HG03135 (cell line): ENCODE data around the gene FBXL14.
A peak's percentile ranks its signal among the peaks of the same experiment; 100 is the strongest.

Source experiments
- ATAC-seq: cut with Tn5 transposase; IDR thresholded peaks from one replicate; pipeline ENCODE4 v1.9.1; 2021; ENCODE audit warnings: mild to moderate bottlenecking, moderate library complexity; ENCODE audit not compliant: unreplicated experiment

The FBXL14 gene

DNA sequence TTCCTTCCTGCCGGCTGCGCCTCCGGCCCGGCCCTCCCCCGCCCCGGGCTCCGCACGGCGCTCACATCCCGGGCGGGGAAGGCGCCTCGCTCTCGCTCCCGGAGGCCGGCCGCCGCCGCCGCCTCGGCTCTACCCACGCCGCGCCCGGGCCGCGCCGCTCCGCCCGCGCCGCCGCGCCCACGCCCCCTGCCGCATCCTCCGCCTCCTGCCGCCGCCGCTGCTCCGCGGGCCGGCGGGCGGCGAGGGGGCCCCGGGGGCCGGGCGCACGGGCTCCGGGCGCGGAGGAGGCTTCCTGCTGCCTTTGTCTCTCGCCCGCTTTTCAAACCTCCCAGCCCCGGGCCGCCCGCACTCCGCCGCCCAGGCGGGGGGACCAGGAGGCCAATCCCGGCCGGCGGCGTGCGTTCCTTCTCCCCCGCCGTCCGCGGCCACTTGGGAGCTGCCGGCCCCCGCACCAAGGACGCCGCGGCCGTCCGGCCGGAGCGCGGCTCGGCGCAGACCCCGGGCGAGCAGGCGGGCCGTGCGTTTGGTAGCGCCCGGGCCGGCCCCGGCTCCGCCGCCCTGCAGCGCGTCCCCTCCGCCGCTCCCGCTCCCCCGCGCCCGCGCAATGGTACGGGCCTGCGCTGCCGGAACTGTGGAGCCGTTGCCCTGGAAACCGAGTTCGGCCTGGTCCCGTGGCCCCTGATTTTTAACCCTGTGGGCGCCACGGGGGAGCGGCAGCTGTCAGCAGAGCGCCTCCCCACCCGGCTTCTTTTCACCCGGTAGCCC lies at the start of gene FBXL14:
FBXL14 (minus strand) TSS at position 321 of the 765 bp plus-strand sequence. CDS start 515 bp downstream, outside the sequence.
- ATAC-seq = peak; percentile 58

GRCh38 chr12:1643905-1644533 lies 49.6 kb upstream of the FBXL14 start:
- no peak for ATAC-seq

DNA sequence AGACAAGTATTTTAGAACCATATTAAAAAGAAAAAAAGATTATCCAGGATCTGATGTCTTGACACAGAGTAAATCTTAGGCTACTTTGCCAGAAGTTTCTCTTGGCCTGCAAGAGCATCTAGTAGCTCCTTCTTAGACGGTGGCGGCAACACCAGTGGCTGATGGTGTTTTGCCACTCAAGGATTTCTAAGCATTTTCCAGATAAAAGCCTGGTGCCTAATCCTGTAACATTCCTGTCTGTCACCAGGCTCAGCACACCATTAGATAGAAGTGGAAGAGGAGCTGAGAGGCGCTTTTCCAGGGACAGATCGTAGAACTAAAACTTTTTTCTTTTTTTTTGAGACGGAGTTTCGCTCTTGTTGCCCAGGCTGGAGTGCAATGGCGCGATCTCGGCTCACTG lies 48.7 kb upstream of the FBXL14 start:
- no peak for ATAC-seq

DNA sequence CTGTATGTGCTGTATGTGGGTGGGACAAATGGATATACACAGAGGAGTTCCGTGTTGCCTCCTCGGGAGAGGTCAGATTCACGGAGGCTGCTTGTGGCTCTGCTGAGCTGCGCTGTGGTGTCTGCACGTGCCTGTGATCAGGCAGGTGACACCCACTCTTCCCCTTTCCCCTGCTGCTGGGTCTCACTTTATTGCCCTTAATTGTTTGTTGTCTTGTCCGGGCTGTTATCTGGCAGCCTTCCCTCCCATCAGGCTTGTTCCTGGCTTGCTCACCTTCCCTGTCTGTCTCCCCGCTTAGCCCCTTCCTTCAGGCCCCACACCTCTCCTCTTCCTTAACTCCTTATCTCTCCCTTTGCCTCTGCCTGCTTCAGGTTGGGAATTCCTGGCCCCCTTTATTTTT lies 48.1 kb upstream of the FBXL14 start:
- ATAC-seq = no peak

DNA sequence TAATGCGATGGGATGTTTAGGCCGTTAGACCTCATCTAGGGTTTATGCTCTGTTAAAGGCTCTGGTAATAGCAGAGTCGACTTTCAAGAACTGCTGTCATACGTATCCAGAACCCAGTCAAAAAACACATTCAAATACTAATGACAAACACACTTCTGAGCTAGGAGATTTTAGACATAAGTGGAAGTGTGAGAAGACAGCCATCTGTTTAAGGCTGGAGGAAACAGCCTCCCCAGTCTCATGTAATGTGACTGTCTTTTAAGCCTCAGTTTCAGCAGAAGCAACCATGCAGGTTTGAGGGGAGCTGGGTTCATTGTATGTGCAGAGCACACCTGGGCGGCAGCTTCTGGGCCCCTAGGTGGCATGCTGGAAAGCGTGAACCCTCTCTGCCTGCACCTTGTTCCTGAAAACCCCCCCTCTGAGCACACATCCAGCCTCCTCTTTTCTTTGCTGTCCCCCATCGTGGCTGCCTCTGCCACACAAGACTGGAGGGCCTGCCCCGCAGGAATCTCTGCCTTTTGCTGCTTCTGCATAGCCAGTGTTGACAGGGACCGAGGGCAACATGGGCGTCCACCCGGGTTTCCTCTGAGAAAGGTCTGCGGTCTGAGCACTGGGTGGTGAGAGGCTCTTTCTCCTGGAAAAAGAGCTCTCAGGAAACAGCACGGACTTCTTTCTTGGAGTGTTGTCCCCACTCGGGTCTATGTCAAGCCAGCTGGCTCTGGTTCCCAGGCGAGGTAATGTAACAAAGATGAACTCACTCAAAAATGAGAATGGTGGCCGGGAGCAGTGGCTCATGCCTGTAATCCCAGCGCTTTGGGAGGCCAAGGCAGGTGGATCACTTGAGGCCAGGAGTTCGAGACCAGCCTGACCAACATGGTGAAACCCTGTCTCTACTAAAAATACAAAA lies 46.2 kb upstream of the FBXL14 start:
- no peak for ATAC-seq

GRCh38 chr12:1639538-1639937 lies 45.2 kb upstream of the FBXL14 start:
- ATAC-seq = no peak

DNA sequence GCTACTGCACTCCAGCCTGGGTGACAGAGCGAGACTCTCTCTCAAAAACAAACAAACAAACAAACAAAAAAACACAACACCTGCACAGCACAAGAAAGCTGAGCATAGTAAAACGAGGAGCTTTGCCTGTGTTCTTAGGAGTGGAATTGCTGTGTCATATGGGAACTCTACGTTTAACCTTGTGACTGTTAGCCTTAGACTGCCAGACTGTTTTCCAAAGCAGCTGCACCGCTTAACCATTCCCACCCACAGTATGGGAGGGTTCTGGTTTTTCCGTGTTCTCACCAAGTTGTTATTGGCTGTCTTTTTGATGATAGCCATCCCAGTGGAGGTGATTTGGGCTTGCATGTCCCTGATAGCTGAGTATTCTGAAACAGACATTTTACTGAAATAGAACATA lies 43.8 kb upstream of the FBXL14 start:
- no peak for ATAC-seq

- no peak for ATAC-seq
These were observed 41.1 kb upstream of the FBXL14 start for GRCh38 chr12:1635301-1636095.

- no peak for ATAC-seq
These were observed 40.3 kb upstream of the FBXL14 start for GRCh38 chr12:1634590-1635191.

DNA sequence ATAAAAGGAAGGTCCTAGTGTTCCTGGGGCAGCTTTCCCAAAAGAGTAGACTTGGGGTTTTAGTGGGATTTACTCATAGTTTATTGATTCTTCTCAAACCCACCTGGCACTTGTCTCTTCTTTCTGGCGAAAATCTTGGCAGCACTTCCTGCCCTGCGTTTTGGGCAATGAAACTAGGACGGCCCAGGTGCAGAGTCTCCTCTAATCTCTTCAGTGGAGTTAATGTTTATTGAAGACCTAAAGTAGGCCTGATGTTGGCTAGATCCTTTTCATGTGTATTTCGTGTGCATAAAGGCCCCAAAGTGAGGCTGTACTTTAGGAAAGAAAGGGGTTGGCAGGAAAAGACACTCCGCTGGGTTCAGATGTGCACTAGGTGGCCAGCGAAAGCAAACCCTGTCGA lies 39.8 kb upstream of the FBXL14 start:
- ATAC-seq = no peak

DNA sequence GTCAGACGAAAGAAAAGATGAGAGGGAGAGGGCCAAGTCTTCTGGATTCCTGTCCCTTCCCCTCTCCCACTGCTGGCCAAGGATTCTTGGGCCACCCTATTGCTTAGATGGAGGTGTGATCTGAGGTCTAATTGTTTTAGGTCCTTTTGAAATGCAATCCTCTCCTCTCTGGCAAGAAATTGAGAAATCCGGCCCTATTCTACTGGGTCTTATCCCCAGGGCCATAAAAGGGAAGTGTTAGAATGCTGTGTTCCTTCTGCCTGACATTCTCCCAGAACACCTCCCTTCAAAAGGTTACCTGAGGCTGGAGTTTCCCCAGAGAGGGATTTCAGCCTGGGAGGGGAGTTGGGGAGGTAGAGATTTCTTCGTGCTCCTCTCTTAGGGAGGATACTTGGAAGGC lies 39.1 kb upstream of the FBXL14 start:
- no peak for ATAC-seq

GRCh38 chr12:1632702-1633101 lies 38.3 kb upstream of the FBXL14 start:
- no peak for ATAC-seq

- ATAC-seq = no peak
These were observed 36.6 kb upstream of the FBXL14 start for GRCh38 chr12:1630827-1631591.

GRCh38 chr12:1630133-1630826 lies 35.9 kb upstream of the FBXL14 start:
- ATAC-seq = no peak

DNA sequence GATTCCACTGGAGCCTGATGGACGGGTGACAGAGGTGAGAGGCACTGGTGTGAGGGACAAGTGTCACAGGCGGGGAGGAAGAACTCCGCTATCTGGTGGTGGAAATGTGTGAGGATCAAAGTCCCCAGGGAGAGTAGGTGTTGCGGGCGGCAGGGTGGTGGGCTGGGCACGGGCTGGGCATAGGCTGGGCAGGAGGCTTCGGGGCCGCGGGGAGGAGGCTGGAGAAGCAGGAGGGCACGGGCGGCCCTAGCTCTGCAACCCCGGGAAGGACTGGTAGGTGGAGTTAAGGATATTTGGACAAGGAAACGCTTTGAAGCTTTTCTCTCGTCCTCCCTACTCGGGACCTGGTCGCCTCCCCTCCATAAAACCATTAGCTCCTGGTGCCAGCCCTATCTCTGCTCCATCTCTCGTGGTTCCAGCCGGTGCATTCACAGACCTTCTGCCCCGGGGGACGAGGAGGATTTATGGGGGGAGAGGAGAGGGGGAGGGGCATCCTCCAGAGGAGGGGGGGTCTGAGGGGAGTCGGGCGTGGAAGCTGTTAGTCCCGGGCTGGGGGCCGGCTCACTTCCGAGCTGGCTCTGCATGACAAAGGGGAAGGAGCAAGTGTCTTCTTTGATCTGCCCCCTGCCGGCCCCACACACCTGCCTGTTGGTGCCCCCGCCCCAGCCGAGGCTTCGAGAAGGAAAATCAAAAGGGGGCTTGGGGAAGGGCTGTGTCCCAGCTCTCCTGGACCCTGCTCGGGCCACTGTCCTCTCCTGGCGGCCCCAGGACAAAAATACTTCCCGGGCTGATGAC lies 35.2 kb upstream of the FBXL14 start:
- ATAC-seq = no peak

- ATAC-seq = no peak
These were observed 34.4 kb upstream of the FBXL14 start, which contains the start of gene WNT5B for GRCh38 chr12:1628666-1629337. TSS of gene WNT5B (plus strand) at chr12:1629231. CDS start at chr12:1631355, 2,124 bp downstream.

GRCh38 chr12:1622406-1622805 lies 28.0 kb upstream of the FBXL14 start:
- no peak for ATAC-seq

DNA sequence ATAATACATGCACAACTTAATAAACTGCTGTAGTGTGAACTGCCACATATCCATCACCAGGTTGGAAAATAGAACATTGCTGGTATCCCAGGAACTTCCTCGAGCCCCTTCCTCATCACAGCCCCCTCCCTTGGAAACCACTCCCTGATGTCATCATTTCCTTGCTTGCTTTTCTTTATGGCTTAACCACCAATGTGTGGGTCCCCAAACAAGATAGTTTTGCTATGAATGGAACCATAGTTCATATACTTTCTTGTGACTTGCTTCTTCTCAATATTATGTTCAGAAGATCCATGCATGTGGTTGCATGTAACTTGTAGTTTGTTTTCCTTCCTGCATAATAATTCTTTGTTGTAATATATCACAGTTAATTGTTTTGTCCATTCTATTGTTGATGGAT lies 25.7 kb upstream of the FBXL14 start:
- no peak for ATAC-seq
